GM21529 (cell line): ENCODE results near the gene EGLN1.
"Not testable (repeated sequence)": the region's sequence is repeated elsewhere in the genome, so short reads cannot be mapped to it uniquely, and the experiment has no call there.

Experiments
- ATAC-seq: cut with Tn5 transposase; IDR thresholded peaks from one replicate; pipeline ENCODE4 v1.9.1; 2021; ENCODE audit not compliant: unreplicated experiment

Gene EGLN1

DNA sequence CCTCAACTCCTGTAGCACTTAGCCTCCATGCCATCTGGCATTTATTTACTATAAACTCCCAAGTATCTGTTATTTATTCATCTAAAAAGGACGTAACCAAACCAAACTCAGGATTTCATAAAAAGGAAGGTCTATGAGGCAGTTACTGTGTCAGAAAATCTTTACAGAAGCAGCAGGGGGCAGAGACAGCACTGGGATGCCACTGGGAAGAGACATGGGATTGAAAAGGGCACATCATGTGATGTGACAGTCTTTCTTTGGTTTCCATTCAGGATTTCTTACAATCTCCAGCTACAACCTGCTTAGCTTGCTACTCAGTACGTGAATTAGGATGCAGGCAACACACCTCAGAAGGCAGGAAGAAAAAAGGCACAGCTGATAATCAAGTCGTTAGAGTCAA is 52.8 kb downstream of the EGLN1 start:
- ATAC-seq, result no peak

DNA sequence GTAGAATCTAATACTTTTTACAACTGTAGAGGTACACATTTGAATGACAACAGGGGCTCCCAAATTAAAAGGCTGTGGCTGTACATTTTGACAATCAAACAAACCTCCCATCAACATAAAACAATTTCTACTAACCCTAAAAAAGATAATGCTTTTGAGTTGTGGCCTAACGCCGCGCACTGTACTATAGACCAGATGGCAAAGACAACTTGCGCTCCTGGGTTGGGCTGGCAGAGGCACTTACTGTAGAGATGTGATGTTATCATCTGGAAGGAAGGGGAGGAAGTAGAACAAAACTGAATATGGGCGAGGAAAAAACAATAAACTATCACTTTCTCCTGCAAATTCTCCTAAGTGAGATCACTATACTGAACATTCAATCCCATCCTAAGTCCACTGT is 57.9 kb downstream of the EGLN1 start:
- ATAC-seq, result no peak

- no peak for ATAC-seq
Measured at GRCh38 chr1:231363624-231364023, 58.5 kb downstream of the EGLN1 start.

GRCh38 chr1:231362325-231362724 is 59.8 kb downstream of the EGLN1 start:
- no peak for ATAC-seq

DNA sequence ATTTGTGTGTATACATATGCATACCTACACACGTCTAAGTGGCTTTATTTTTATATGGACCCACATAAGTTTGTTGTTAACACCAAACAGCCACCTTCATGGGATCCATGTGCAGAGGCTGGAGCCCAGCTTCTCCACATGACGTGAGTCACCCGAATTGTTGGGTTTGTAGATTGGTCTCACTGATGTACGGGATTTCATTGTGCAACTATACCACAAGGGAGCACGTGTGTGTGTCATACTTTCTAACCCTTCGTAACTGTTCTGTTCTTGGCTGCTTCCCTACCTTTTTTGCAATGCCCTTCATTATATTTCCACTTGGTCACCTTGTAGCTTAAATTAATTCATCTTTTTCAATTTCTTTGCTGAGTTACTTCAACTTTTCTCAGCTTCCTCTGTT is 63.0 kb downstream of the EGLN1 start:
- no peak for ATAC-seq

DNA sequence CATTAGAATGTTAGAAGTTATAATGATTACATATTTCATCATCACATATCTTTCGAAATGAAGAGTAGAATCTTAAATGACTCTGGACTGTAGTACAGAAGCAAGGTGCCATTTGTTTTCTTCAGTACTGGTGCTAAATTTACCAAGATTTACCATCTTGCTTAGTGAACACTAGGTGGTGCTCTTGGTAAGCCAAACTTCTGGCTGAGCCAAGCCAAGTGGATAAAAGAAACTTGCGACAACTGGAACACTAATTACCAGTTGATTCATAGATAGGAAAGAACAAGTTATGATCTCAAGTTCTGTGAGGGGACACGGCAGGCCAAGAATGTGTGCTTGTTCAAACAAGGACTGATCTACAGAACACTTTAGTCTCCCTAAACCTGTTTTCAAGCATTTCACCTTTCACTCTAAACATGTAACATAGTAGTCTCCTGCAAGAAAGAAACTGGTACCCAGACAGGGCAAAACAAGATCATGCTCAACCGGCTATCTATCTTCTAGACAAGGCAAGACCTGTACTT is 64.2 kb downstream of the EGLN1 start:
- ATAC-seq, result peak; percentile 86

DNA sequence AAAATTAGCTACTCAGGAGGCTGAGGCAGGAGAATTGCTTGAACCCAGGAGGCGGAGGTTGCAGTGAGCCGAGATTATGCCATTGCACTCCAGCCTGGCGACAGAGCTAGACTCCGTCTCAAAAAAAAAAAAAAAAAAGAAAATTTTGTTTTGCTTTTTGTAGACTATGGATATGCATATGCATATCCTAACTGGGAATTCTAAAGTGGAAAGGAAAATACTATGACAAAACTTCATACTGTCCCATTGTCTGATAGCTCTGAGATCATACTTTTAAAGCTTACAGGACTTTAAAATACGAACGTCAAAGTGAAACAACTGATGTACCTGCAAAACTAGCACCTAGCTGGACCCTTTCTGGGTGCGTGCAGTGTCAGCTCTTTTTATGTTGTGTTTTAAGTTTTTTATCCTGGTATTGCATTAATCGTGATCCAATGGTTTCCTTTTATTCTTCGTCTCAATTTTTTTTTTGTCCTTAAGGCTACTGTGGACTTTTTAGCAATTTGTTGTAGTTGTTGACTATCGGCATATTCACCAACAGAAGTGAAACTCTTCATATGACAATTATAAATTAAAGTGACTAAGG is 64.8 kb downstream of the EGLN1 start:
- ATAC-seq, result no peak

- no peak for ATAC-seq
Measured at GRCh38 chr1:231355171-231355570, 66.9 kb downstream of the EGLN1 start.

- ATAC-seq, result no peak
Measured at GRCh38 chr1:231354330-231355020, 67.6 kb downstream of the EGLN1 start.

DNA sequence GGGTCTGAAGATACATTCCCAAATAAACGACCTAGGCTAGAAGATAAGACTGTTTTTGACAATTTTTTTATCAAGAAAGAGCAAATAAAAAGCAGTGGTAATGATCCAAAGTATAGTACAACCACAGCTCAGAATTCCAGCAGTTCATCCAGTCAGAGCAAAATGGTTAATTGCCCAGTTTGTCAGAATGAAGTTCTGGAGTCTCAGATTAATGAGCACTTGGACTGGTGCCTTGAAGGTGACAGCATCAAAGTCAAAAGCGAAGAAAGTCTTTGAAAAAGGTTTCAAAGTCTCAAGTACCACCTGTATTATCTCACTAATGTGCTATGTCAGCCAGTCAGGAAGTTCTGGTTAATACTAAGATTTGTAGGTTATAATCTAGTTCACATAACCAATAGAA is 69.0 kb downstream of the EGLN1 start:
- no peak for ATAC-seq

DNA sequence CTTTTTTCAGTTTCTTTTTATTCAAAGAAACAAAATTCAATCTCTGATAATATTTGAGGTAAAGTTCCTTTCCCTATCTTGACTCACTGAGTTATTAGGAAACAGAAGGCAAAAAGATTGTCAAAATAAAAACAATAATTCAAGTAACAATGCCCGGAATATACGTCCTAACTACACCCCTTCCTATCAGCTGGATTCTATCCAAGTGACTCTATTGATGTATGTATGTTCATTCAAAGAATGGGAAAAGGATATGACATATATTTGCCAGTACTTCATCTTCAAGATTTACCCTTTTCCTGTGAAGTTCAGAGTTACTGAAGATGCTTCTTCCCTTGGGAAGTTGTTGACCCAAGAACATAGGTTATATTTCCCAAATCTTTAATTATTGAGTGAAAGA is 70.3 kb downstream of the EGLN1 start:
- no peak for ATAC-seq

DNA sequence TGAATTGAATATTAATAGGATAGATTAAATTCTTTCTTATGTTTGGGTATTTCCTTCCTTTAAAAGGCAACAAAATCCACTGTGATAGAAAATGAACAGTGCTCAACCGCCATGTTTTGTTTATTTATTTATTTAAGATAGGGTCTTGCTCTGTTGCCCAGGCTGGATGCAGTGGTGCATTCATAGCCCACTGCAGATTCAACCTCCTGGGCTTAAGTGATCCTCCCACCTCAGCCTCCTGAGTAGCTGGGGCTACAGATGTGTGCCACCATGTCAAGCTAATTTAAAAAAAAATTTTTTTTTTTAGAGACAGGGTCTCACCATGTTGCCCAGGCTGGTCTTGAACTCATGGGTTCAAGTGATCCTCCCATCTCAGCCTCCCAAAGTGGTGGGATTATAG is 73.2 kb downstream of the EGLN1 start:
- ATAC-seq, result not testable (repeated sequence)

- no peak for ATAC-seq
Measured at GRCh38 chr1:231348442-231348841, 73.6 kb downstream of the EGLN1 start.

- ATAC-seq, result no peak
Measured at GRCh38 chr1:231347961-231348360, 74.1 kb downstream of the EGLN1 start.

DNA sequence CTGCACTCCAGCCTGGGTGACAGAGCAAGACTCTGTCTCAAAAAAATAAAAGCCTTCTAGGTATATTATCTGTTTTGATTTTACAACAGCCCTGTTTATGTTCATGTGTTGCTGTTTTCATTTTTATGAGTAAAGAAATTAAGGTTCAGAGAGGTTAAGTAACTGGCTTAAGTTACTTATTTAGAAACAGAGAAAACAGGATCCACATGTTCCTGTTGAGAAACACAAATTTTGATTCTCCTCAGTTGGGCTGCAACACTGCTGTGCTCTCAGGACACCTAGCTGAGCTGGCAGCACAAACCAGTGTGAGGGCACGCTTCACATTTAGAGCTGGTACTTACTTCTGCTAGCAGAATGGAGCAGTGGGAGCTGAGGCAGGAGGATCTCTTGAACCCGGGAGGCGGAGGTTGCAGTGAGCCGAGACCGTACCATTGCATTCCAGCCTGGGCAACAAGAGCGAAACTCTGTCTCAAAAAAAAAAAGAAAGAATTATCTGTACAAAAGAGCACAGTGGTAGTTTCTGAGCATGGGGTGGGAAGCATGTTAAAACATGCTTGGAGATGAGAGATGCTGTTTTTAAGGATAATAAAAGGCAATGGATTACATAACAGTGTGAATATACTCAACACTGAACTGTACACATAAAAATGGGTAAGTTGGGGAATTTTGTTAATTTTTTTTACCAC is 81.6 kb downstream of the EGLN1 start:
- no peak for ATAC-seq

- ATAC-seq, result peak; percentile 1
Measured at GRCh38 chr1:231338270-231339128, 83.6 kb downstream of the EGLN1 start, which contains the start of gene SPRTN. Gene SPRTN, plus strand, starts transcription at chr1:231338293. Its CDS starts 91 bp downstream, at chr1:231338384.

GRCh38 chr1:231337472-231338269 is 84.4 kb downstream of the EGLN1 start, which contains the start of gene EXOC8:
Gene EXOC8, minus strand, starts transcription at chr1:231337852. Its CDS starts 107 bp downstream, at chr1:231337745.
- ATAC-seq, result peak; percentile 63

- peak; percentile 23 for ATAC-seq
Measured at GRCh38 chr1:231337043-231337471, 85.0 kb downstream of the EGLN1 start.

DNA sequence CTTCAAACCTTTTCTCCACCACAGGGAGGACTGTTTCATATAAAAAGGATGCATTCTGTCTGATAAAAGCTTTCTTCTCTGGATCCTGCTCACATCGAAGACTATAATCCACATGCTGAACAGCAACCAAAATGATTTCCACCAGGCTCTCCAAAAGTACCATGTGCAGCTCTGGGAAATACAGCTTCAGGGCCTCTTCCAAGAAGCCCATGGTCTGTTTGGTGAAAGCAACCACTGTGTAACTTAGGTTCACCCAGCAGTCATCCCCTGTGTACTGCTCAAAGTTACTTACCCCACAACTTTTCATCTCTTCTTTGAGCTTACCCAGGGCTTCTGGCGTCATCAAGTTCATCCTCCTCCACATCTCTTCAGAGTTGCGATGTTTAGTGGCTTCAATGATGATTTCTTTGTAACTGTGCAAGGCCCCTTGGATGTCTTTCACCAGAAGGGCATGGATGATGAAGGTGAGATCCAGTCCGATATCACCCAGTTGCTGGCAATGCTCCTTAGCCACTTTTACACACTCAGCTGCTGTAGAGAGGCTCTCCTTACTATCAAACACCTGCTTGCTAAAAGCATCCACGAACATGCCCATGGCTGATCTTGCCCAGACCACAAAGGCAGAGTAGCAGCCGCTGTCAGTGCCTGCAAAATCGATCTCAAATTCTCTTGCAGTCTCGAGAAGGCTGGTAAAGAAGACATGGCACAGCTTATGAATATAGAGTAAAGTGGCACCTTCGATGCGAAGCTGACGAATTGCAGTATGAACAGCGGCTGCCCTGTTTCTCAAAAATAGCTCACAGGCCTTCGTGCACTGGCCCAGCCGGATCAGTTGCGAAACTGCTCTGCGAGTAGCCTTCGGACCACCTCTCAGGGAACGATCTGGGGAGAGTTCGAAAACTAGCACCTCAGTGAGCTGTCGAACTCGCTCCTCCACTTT is 86.2 kb downstream of the EGLN1 start:
- no peak for ATAC-seq
